NCI-H2171 (cell line): Measurements from ENCODE around the gene TP53BP1.

Experiments used
- DNase-seq: peaks from one replicate; lab custom pipeline; 2025; lab: John Stamatoyannopoulos, UW

The TP53BP1 gene

GRCh38 chr15:43489191-43489590 is 3.8 kb downstream of the TP53BP1 start:
- no peak for DNase-seq

GRCh38 chr15:43488790-43489189 is 4.2 kb downstream of the TP53BP1 start:
- DNase-seq: no peak

- no peak for DNase-seq
Measured at GRCh38 chr15:43487271-43487895, 5.6 kb downstream of the TP53BP1 start.

- DNase-seq: no peak
Measured at GRCh38 chr15:43484455-43484854, 8.5 kb downstream of the TP53BP1 start.

GRCh38 chr15:43483297-43484128 is 9.4 kb downstream of the TP53BP1 start:
- DNase-seq: no peak

GRCh38 chr15:43473885-43474284 is 19.1 kb downstream of the TP53BP1 start:
- no peak for DNase-seq

GRCh38 chr15:43471975-43472374 is 21.0 kb downstream of the TP53BP1 start:
- no peak for DNase-seq

GRCh38 chr15:43469867-43470266 is 23.1 kb downstream of the TP53BP1 start:
- no peak for DNase-seq

- no peak for DNase-seq
Measured at GRCh38 chr15:43465100-43465499, 27.9 kb downstream of the TP53BP1 start.

- DNase-seq: no peak
Measured at GRCh38 chr15:43463998-43464397, 29.0 kb downstream of the TP53BP1 start.

- no peak for DNase-seq
Measured at GRCh38 chr15:43463507-43463906, 29.4 kb downstream of the TP53BP1 start.

GRCh38 chr15:43449981-43450380 is 43.0 kb downstream of the TP53BP1 start:
- DNase-seq: no peak

- DNase-seq: no peak
Measured at GRCh38 chr15:43446344-43446743, 46.6 kb downstream of the TP53BP1 start.

- peak; percentile 18 for DNase-seq
Measured at GRCh38 chr15:43441316-43441715, 51.6 kb downstream of the TP53BP1 start.

- DNase-seq: peak; percentile 56
Measured at GRCh38 chr15:43440721-43441281, 52.2 kb downstream of the TP53BP1 start.

GRCh38 chr15:43439268-43439667 is 53.7 kb downstream of the TP53BP1 start:
- no peak for DNase-seq

- no peak for DNase-seq
Measured at GRCh38 chr15:43436395-43436794, 56.6 kb downstream of the TP53BP1 start.

GRCh38 chr15:43434446-43434845 is 58.5 kb downstream of the TP53BP1 start:
- no peak for DNase-seq

- no peak for DNase-seq
Measured at GRCh38 chr15:43433661-43434303, 59.2 kb downstream of the TP53BP1 start.

- DNase-seq: no peak
Measured at GRCh38 chr15:43433165-43433564, 59.8 kb downstream of the TP53BP1 start.

GRCh38 chr15:43429687-43430086 is 63.3 kb downstream of the TP53BP1 start:
- no peak for DNase-seq

- no peak for DNase-seq
Measured at GRCh38 chr15:43423793-43424192, 69.2 kb downstream of the TP53BP1 start.

- DNase-seq: no peak
Measured at GRCh38 chr15:43420876-43421275, 72.1 kb downstream of the TP53BP1 start.
